ENCODE measurements around the gene SP110.

Gene SP110

DNA sequence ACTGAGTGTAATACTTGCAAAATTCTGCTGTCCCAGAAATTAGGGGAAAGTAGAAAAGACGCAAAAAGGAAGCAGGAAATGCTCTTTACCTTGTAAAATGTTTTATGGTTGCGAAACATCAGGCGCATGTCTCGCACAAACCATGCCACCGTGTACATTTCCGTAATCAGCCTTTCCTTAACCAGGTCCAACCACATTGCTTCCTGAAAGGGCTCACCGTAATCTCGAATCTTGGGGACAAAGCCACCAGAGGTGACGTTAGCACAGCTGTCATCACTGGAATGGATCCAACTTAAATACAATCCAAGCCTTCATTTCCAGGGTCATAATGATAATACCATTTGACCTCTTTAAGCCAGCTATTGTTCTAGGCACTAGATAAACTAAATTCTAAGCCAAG is 49.3 kb downstream of the SP110 start:
- DNase-seq (ENCODE audit: low read depth, low spot score): no peak

DNA sequence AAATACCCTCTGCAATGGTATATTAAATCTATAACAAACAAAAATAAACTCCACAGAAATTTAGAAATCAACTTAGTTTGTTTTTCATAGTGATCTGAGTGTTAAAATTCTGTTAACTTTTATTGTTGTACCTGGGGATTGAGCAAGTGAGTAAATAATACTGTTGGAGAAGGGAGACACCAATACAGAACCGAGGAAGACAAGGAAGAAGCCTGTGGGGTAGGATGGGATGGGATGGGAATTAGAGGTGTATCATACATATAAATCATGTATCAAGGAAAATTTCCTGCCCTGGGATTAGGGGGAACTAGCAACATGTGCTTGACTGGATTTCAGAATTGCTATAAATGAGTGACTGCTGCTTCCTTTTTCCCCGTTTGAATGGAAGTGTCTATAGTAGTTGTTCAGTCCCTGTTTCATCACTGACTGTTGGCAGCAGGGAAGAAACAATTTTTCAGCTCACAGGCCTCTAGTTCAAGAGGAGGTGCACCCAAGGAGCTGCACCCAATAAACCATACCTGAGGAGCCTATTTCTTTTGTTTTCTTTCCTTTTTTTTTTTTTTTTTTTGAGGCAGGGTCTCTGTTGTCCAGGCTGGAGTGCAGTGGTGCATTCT is 53.1 kb downstream of the SP110 start:
- no peak for DNase-seq (ENCODE audit: low read depth, low spot score)

GRCh38 chr2:230164139-230164538 is 55.6 kb downstream of the SP110 start:
- DNase-seq (ENCODE audit: low read depth, low spot score): no peak

GRCh38 chr2:230162981-230163380 is 56.8 kb downstream of the SP110 start:
- no peak for DNase-seq (ENCODE audit: low read depth, low spot score)

DNA sequence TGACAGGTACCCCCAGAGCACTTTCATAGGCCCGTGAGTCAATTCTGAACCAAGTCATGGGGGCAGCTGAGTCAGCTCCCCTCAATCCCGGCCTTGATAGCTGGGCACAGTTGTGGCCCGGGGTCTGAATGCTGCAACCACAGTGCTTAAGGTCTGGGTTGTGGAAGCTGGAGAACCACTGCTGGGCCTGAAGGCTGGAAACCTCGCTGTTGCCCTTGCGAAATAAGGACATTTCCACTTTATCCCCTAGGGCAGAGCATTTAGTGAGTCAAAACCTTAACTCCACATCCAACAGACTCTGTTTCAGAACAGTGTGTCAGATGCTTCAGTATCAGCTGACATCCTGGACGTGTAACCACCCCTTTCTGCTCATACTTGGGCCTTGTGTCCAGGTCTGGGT is 58.6 kb downstream of the SP110 start:
- DNase-seq (ENCODE audit: low read depth, low spot score): no peak

GRCh38 chr2:230160112-230160660 is 59.6 kb downstream of the SP110 start:
- DNase-seq (ENCODE audit: low read depth, low spot score): no peak

DNA sequence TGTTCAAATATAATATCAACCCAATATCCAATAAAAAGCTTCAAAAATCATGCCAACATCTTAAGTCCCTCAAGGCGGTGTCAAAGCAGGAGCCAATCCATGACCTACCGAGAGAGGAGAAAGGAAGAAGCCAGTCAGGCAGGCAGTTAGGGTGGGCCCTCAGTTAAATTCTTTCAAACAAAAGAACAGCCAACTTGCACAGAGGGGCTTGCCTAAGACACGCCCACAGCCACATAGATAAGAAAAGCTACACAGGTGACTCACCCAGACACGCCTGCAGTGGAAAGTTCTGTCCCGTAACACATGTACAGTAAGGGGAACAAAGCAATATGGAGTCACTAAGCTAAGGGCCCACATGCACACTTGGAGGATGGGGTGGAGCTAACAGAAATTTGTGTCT is 61.3 kb downstream of the SP110 start:
- no peak for DNase-seq (ENCODE audit: low read depth, low spot score)

DNA sequence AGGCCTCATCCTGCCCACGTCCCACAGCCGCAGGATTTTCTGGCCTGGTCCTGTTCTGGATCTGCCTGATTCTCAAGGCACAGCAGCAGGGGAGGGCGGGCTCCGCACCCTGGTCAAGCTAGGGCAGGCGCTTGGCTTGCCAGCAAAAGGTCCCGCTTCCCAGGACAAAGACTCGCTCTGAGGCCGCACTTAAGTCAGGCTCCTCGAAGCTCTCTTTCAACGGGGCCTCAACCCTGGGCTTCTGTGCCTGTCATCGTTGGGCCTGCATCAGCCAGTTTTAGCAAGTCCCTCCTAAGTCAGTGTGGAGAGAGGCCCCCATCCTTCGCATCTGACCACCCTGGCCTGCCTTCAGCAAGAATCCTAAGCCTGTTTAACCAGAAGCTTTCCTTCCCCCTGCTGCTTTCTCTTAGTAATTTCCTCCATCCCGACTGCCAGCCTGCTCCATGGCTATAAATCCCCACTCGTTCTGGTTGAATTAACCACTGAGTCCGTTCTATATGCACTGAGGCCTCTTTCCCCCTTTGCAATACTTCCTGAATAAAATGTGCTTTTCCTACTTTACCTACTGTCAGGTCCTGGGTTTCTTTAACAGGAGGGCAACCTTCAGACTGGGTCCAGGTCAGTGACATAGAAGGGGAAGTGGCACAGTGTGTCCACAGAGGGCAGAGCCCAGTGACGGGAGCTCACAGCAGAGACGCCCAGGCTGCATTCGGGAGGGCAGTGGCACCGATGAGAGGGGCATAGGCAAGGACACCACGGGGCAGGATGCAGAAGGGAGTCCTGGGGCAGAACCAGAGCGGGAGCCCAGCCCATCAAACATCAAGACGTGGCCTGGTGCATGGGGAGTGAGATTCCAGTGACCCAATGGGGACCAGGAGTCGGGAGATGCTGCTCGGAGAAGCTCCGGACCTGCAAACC is 62.7 kb downstream of the SP110 start:
- no peak for DNase-seq (ENCODE audit: low read depth, low spot score)

DNA sequence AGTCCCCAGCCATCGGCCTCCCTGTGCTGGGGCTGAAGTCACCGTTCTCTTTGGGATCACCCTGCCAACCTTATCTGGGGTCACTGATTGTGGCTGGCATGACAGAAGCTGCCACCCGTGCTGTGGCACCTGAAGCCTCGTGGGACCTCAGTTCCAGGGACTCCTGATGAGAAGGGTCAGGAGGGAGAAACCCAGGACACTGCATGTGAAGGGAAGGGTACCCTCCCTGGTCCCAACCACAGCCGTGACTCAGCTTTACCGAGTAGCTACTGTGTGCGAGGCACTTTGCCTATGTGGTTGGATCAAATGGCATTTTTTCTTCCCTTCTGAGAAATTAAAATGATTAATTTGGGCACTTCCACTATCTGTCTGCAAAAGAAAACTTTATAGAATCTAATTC is 64.4 kb downstream of the SP110 start:
- DNase-seq (ENCODE audit: low read depth, low spot score): no peak

GRCh38 chr2:230153390-230153976 is 66.3 kb downstream of the SP110 start:
- DNase-seq (ENCODE audit: low read depth, low spot score): no peak

DNA sequence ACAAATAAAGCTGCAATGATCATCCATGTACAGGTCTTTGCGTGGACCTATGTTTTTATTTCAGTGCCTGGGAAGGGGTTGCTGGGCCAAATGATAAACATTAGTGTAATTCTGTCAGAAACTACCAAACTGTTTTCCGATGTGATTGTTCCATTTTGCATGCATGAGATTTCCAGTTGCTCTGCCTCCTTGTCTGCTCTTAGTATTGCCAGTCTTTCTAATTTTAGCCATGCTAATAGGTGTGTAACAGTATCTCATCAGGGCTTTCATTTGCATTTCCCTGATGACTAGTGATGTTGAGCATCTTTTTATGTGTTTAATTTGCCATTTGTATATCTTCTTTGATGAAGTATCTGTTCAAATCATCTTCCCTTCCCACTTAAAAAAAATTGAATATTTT is 67.5 kb downstream of the SP110 start:
- no peak for DNase-seq (ENCODE audit: low read depth, low spot score)

GRCh38 chr2:230144355-230144754 is 75.4 kb downstream of the SP110 start:
- no peak for DNase-seq (ENCODE audit: low read depth, low spot score)

GRCh38 chr2:230140667-230141066 is 79.1 kb downstream of the SP110 start:
- peak; percentile 50 for DNase-seq (ENCODE audit: low read depth, low spot score)

- no peak for DNase-seq (ENCODE audit: low read depth, low spot score)
Observed at GRCh38 chr2:230137902-230138539, 81.8 kb downstream of the SP110 start.

DNA sequence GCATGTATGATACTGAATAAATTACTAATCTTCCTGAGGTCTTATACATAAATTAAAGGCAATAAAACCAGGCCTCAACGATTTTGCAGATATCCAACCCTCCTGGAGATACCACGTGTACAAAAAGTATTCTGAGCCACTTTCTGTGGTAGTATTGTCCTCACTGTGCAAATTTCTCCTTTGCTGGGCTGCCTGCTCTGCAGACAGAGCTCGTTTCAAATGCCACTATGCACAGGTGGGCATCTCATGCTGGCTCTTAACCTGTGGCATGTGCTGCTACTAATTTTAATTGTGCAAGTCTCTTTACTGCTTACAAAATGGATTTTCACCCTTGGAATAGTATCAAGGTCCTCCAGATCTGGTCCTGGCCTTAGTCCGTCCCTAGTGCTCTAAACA is 84.7 kb downstream of the SP110 start:
- DNase-seq (ENCODE audit: low read depth, low spot score): no peak

DNA sequence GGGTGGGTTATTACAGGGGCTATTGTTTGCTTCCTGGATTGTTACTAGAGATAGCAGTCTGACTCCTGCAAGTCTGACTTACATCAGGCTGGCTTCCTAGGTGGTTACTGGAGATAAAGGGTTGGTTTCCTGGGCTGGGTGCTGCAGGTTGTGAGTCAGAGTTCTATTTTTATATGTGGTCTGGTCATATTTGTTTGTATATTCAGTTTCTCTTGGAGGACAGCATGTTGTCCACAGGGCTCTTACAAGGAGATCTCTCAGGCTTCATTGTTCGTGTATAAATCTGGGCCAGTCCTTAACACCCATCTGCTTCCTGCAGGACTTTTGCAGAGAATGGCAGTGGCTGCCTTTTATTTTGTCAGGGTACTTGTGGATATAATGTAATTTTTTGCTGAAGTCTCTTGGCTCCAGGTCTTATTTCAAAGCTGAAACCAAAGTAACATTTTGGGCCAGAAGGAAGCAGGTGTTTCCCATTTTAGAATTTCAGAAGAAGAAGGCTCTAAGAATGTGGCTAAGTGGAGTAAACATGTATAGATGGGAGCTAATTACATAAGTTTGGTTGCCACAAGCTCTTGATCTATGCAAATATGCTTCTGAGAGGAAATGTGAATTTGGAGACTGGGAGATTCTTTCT is 85.2 kb downstream of the SP110 start:
- no peak for DNase-seq (ENCODE audit: low read depth, low spot score)

GRCh38 chr2:230131366-230131765 is 88.4 kb downstream of the SP110 start:
- no peak for DNase-seq (ENCODE audit: low read depth, low spot score)

GRCh38 chr2:230130668-230131364 is 89.0 kb downstream of the SP110 start:
- no peak for DNase-seq (ENCODE audit: low read depth, low spot score)

GRCh38 chr2:230129343-230129742 is 90.4 kb downstream of the SP110 start:
- no peak for DNase-seq (ENCODE audit: low read depth, low spot score)

DNA sequence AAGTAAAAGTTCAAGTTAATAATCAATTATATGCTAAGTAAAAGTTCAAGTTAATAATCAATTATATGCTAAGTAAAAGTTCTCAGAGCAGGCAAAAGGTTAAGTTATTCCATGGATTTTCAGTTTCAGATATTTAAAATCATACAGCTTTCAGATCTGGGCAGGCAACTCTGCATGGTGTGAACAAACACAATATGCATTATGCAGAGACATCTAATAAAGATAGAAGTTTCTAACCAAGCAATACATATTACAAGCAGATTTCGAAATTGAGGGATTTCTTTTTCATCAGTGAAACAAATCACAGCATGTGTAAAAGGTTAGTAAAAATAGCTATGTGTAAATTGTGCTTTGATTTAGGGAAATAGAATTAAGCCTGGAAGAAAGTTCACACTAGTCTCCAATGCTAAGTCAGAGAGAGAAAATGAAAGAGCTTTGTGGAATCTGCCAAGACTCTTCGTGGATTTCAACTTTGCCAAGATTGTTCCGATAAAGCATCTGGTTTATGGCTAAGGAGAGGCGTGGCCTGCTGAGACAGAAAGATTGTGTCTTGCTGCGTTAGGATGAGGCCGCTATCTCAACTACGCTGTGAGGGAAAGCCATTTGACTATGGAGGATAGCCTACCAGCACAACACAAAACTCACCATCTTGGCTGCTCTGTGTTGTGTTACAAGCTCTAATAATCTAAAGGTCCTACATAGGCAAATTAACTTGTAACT is 91.0 kb downstream of the SP110 start:
- no peak for DNase-seq (ENCODE audit: low read depth, low spot score)

Measured in iPS DF 19.7 (cell line).